ENCODE measurements around the gene CFL1. TPM values are rescaled to one million over a fixed set of nuclear protein-coding genes. Genes with fewer than 3 reads are reported as not detected.

CFL1 gene
- total RNA-seq, 1 experiment from 2014 or later = 1,911 TPM

- in situ Hi-C loops (cut with HindIII; ENCODE audit: low pct_unique_long_range_greater_than_20kb, low sequenced_read_pairs) = no loop called here
- ATAC-seq = 0 out of 2 replicates have a peak, but pooled peaks have one; percentile 11
Observed at GRCh38 chr11:65880844-65881421, 23.0 kb upstream of the CFL1 start.

GRCh38 chr11:65880027-65880426 lies 22.0 kb upstream of the CFL1 start:
- no peaks in the 10 kb centered on the region for H3K27me3 ChIP-seq (ENCODE audit: control insufficient read depth, insufficient read depth, low read length)
- H3K4me1 ChIP-seq (ENCODE audit: control insufficient read depth, insufficient read depth, low read length) = peaks cover 4% of the 10 kb centered on the region
- no peak overlapping the region for H3K27ac ChIP-seq (ENCODE audit: low read length)
- no peak overlapping the region for H3K4me3 ChIP-seq (ENCODE audit: low read depth in 2 of 2, low read length in 2 of 2)
- POLR2A ChIA-PET = interaction anchor here (0.7 kb wide), 1 partner anchor 135 kb away, joined by 5 read pairs; no protein-coding TSS in a partner anchor
- in situ Hi-C loops (cut with HindIII; ENCODE audit: low pct_unique_long_range_greater_than_20kb, low sequenced_read_pairs) (no loop called here), intact Hi-C loops (cut with micrococcal nuclease; ENCODE audit: unreplicated experiment) (no loop called here)
- BruUV-seq (replicated peaks) = no TSS peak
- peaks cover 4% of the 10 kb centered on the region; the same call in 1 of the 2 replicates for H3K36me3 ChIP-seq (ENCODE audit: control insufficient read depth, insufficient read depth, low read length)
- TF ChIP-seq SIN3A (IDR thresholded peaks at IDR 0.05; ENCODE audit: borderline replicate concordance, insufficient read depth, low read depth, low read length) (no peak), POLR2AphosphoS5 (IDR thresholded peaks at IDR 0.05; ENCODE audit: low read depth, low read length) (no peak; the same call in 1 of the 2 replicates), REST (IDR thresholded peaks at IDR 0.05; ENCODE audit: insufficient read depth in 1 of 2, low read depth in 2 of 2, low read length in 1 of 2) (no peak), TCF7L2 (IDR thresholded peaks at IDR 0.05; ENCODE audit: low read depth, low read length) (no peak), CTCF (IDR thresholded peaks at IDR 0.05) (no peak)
- H3K9me3 ChIP-seq (ENCODE audit: control insufficient read depth, insufficient read depth, low read depth, low read length) = no peaks in the 10 kb centered on the region
- DNase-seq (ENCODE audit: low read depth, low spot score) (no peak), ATAC-seq (no peak)
- CTCF ChIA-PET = no interaction called here

More at GRCh38 chr11:65880844-65881421, 23.0 kb upstream of the CFL1 start:
- DNase-seq (ENCODE audit: low read depth, low spot score) = no peak
- ChIA-PET CTCF (no interaction called here), POLR2A (interaction anchor here (0.7 kb wide), 1 partner anchor 135 kb away, joined by 5 read pairs; no protein-coding TSS in a partner anchor)
- no peak for TF ChIP-seq CTCF (IDR thresholded peaks at IDR 0.05)
- TF ChIP-seq TCF7L2 (IDR thresholded peaks at IDR 0.05; ENCODE audit: low read depth, low read length) = no peak
- TF ChIP-seq POLR2AphosphoS5 (IDR thresholded peaks at IDR 0.05; ENCODE audit: low read depth, low read length) = 0 out of 2 replicates have a peak, but pooled peaks have one; percentile 15
- no peak for TF ChIP-seq SIN3A (IDR thresholded peaks at IDR 0.05; ENCODE audit: borderline replicate concordance, insufficient read depth, low read depth, low read length)
- TF ChIP-seq REST (IDR thresholded peaks at IDR 0.05; ENCODE audit: insufficient read depth in 1 of 2, low read depth in 2 of 2, low read length in 1 of 2) = no peak
- Histone ChIP-seq H3K27me3 (ENCODE audit: control insufficient read depth, insufficient read depth, low read length) (no peaks in the 10 kb centered on the region), H3K9me3 (ENCODE audit: control insufficient read depth, insufficient read depth, low read depth, low read length) (no peaks in the 10 kb centered on the region), H3K4me1 (ENCODE audit: control insufficient read depth, insufficient read depth, low read length) (peaks cover 6% of the 10 kb centered on the region), H3K27ac (ENCODE audit: low read length) (no peak overlapping the region), H3K4me3 (ENCODE audit: low read depth in 2 of 2, low read length in 2 of 2) (no peak overlapping the region), H3K36me3 (ENCODE audit: control insufficient read depth, insufficient read depth, low read length) (peaks cover 4% of the 10 kb centered on the region; the same call in 1 of the 2 replicates)
- no TSS peak for BruUV-seq (replicated peaks)
- intact Hi-C loops (cut with micrococcal nuclease; ENCODE audit: unreplicated experiment) = no loop called here

All from Panc1 (cell line).